Neural progenitor cell (in vitro differentiated cells): ENCODE data around the gene IGSF9. TPM values are rescaled to one million over a fixed set of nuclear protein-coding genes. Genes with fewer than 3 reads are reported as not detected.

Experiments used
- DNase-seq: peaks from one replicate; pipeline ENCODE4 v3.0.0-alpha.2; 2016; ENCODE audit warnings: low spot score
- H2AFZ ChIP-seq: fragments of 200-600 bp; sonication (generic); replicated peaks from 2 replicates; pipeline ENCODE4 v1.6.1; 2016; ENCODE audit warnings: antibody characterized with exemption
- H3F3A ChIP-seq: fragments of 200-600 bp; sonication (generic); 2 replicates; pipeline ENCODE4 v1.6.1; 2016; ENCODE audit warnings: antibody characterized with exemption, low read depth
- H3K27ac ChIP-seq: fragments of 200-600 bp; sonication (generic); 2 replicates; pipeline ENCODE4 v1.5.1; 2016; ENCODE audit warnings: mild to moderate bottlenecking
- H3K27me3 ChIP-seq: fragments of 200-600 bp; sonication (generic); 2 replicates; pipeline ENCODE4 v1.6.1; 2016; ENCODE audit warnings: mild to moderate bottlenecking, moderate library complexity
- H3K36me3 ChIP-seq: fragments of 200-600 bp; sonication (generic); 2 replicates; pipeline ENCODE4 v1.5.1; 2016
- H3K4me1 ChIP-seq: fragments of 200-600 bp; sonication (generic); 2 replicates; pipeline ENCODE4 v1.6.1; 2016; ENCODE audit warnings: mixed run types
- H3K4me2 ChIP-seq: fragments of 200-600 bp; sonication (generic); 2 replicates; pipeline ENCODE4 v1.6.1; 2016
- H3K4me3 ChIP-seq: fragments of 200-600 bp; sonication (generic); 2 replicates; pipeline ENCODE4 v1.5.1; 2016
- H3K79me2 ChIP-seq: fragments of 200-600 bp; sonication (generic); 2 replicates; pipeline ENCODE4 v1.6.1; 2016; ENCODE audit warnings: low read depth
- H3K9ac ChIP-seq: fragments of 200-600 bp; sonication (generic); 2 replicates; pipeline ENCODE4 v1.6.1; 2016
- H3K9me3 ChIP-seq: fragments of 200-600 bp; sonication (generic); 2 replicates; pipeline ENCODE4 v1.5.1; 2016; ENCODE audit warnings: low read depth
- H4K20me1 ChIP-seq: fragments of 200-600 bp; sonication (generic); 2 replicates; pipeline ENCODE4 v1.6.1; 2016; ENCODE audit warnings: low read depth
- H3K27ac Mint-ChIP-seq: 3 replicates; pipeline ENCODE4 v1.8.0; 2021; ENCODE audit warnings: mixed read lengths
- H3K27me3 Mint-ChIP-seq: 2 replicates; pipeline ENCODE4 v1.8.0; 2022; ENCODE audit warnings: low read depth, mild to moderate bottlenecking, inconsistent platforms, moderate library complexity, mixed read lengths; ENCODE audit not compliant: insufficient read depth
- H3K36me3 Mint-ChIP-seq: 3 replicates; pipeline ENCODE4 v1.8.0; 2021; ENCODE audit warnings: mixed read lengths
- H3K4me1 Mint-ChIP-seq: 3 replicates; pipeline ENCODE4 v1.8.0; 2021; ENCODE audit warnings: mixed read lengths
- H3K4me3 Mint-ChIP-seq: 3 replicates; pipeline ENCODE4 v1.8.0; 2021; ENCODE audit warnings: mild to moderate bottlenecking, moderate library complexity, mixed read lengths
- H3K9me3 Mint-ChIP-seq: 3 replicates; pipeline ENCODE4 v1.8.0; 2020; ENCODE audit warnings: mixed read lengths
- CTCF ChIP-seq: fragments of 200-600 bp; sonication (generic); IDR thresholded peaks from 2 replicates; pipeline ENCODE4 v1.5.1; 2017; ENCODE audit warnings: antibody characterized with exemption, mild to moderate bottlenecking
- EZH2 ChIP-seq: fragments of 200-600 bp; sonication (generic); IDR thresholded peaks from 2 replicates; pipeline ENCODE4 v1.6.1; 2017; ENCODE audit warnings: antibody characterized with exemption, mild to moderate bottlenecking, moderate library complexity
- EZH2phosphoT487 ChIP-seq: fragments of 200-600 bp; sonication (generic); IDR thresholded peaks from 2 replicates; pipeline ENCODE4 v1.6.1; 2017; ENCODE audit warnings: antibody characterized with exemption
- total RNA-seq: library from RNA; depleted of rRNA; stranded (reverse); fragments of >200 nt; gene quantifications from 2 replicates; pipeline ENCODE4 v1.2.3, GENCODE V29; 2015; ENCODE audit warnings: low replicate concordance

Gene IGSF9
- total RNA-seq, 1 donor from 2014 or later = 3.3 TPM

- Histone ChIP-seq H3K4me3 (no peak overlapping the region), H3K9me3 (no peaks in the 10 kb centered on the region), H3K9ac (no peak overlapping the region), H3K4me1 (no peaks in the 10 kb centered on the region), H3F3A (no peaks in the 10 kb centered on the region), H4K20me1 (no peaks in the 10 kb centered on the region), H3K27me3 (no peaks in the 10 kb centered on the region), H3K27ac (no peak overlapping the region), H2AFZ (no peak overlapping the region), H3K4me2 (no peak overlapping the region), H3K36me3 (no peaks in the 10 kb centered on the region), H3K79me2 (no peaks in the 10 kb centered on the region)
- peaks cover 4% of the 10 kb centered on the region for H3K4me1 Mint-ChIP-seq
- H3K27ac Mint-ChIP-seq = no peak overlapping the region
- peaks cover 2% of the 10 kb centered on the region for H3K9me3 Mint-ChIP-seq
- DNase-seq = no peak
- H3K36me3 Mint-ChIP-seq = no peaks in the 10 kb centered on the region
- no peak overlapping the region for H3K4me3 Mint-ChIP-seq
- H3K27me3 Mint-ChIP-seq = peaks cover 3% of the 10 kb centered on the region
- TF ChIP-seq EZH2 (no peak), CTCF (no peak), EZH2phosphoT487 (no peak)
Observed at GRCh38 chr1:159986093-159986492, 40.7 kb upstream of the IGSF9 start.

- Histone ChIP-seq H3K4me1 (no peaks in the 10 kb centered on the region), H2AFZ (no peak overlapping the region), H3K27me3 (no peaks in the 10 kb centered on the region), H3K27ac (no peak overlapping the region), H3K4me2 (no peak overlapping the region), H3K36me3 (no peaks in the 10 kb centered on the region), H3K4me3 (no peak overlapping the region), H4K20me1 (no peaks in the 10 kb centered on the region), H3K9ac (no peak overlapping the region), H3K9me3 (no peaks in the 10 kb centered on the region), H3K79me2 (no peaks in the 10 kb centered on the region), H3F3A (no peaks in the 10 kb centered on the region)
- peaks cover 4% of the 10 kb centered on the region for H3K4me1 Mint-ChIP-seq
- H3K36me3 Mint-ChIP-seq = no peaks in the 10 kb centered on the region
- no peak overlapping the region for H3K4me3 Mint-ChIP-seq
- peaks cover 2% of the 10 kb centered on the region for H3K9me3 Mint-ChIP-seq
- H3K27me3 Mint-ChIP-seq = peaks cover 3% of the 10 kb centered on the region
- DNase-seq = no peak
- TF ChIP-seq EZH2phosphoT487 (no peak), CTCF (no peak), EZH2 (no peak)
- H3K27ac Mint-ChIP-seq = no peak overlapping the region
Observed at GRCh38 chr1:159985473-159985872, 40.1 kb upstream of the IGSF9 start.

GRCh38 chr1:159983681-159984080 is 38.3 kb upstream of the IGSF9 start:
- Histone ChIP-seq H2AFZ (no peak overlapping the region), H3K9me3 (no peaks in the 10 kb centered on the region), H3K4me1 (no peaks in the 10 kb centered on the region), H3K27me3 (peaks cover 3% of the 10 kb centered on the region), H3K4me3 (no peak overlapping the region), H3K36me3 (no peaks in the 10 kb centered on the region), H4K20me1 (no peaks in the 10 kb centered on the region), H3K27ac (no peak overlapping the region), H3K79me2 (no peaks in the 10 kb centered on the region), H3K4me2 (no peak overlapping the region), H3K9ac (no peak overlapping the region), H3F3A (no peaks in the 10 kb centered on the region)
- Mint-ChIP-seq H3K4me1 (peaks cover 4% of the 10 kb centered on the region), H3K27ac (no peak overlapping the region), H3K9me3 (peaks cover 2% of the 10 kb centered on the region), H3K27me3 (peaks cover 4% of the 10 kb centered on the region), H3K4me3 (no peak overlapping the region), H3K36me3 (no peaks in the 10 kb centered on the region)
- TF ChIP-seq EZH2phosphoT487 (no peak), CTCF (no peak), EZH2 (no peak)
- DNase-seq = no peak
